ENCODE data around the gene CLCNKB.

Gene CLCNKB

DNA sequence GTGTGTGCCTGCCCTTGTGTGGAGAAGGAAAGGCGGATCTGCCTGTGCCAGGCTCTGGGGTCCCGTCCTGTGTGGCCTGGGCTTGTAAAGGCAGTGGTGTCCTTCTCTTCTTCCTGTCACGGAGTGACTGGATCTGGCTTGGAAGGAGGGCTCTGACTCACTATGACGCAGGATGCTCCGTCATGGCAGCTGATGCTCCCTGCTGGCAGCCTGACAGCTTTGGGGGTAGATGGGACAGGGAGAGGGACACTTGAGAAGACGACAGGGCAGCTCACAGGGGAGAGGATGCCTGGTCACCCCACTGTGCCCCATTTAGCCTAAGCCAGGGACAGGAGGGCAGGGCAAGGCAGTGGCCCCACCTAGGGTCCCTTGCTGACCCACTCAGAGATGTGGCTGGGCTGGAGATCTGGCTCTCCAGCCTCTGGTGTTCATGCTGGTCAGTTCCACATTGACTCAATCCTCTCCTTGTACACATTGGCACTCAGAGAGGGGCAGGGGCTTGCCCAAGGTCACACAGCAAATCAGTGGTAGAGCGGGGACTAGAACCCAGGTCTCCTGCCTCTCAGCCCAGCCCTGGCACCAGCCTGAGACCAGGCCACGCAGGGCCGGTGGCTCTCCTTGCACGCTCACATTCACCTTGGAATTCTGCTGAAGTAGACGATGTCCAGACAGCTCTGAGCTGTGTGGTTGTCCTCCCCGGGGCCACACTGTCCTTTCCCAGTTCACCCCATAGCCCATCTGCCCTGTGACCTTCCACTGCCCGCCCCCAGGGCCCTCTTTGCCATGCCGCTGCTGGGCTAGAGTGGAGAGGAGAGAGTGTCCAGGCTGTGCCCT is 32.7 kb downstream of the CLCNKB start:
- no peak for DNase-seq (ENCODE audit: low spot score)

DNA sequence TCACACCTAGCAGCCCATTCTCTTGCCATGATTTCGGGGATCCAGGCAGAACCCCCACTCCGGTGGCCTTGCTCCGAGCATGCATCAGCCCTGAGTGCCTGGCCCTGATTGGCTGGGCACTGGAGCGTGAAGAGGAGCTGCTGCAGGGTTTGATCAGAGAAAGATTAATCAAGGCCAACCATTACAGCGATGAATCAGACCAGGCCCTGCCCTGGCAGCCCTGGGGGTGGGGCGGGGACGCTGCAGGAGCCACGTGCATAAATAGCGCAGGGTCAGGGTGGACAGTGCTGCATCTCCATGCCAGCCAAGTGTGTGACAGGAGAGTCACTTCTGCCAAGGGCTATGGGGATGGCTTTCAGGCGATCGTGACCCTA is 33.3 kb downstream of the CLCNKB start:
- no peak for DNase-seq (ENCODE audit: low spot score)

DNA sequence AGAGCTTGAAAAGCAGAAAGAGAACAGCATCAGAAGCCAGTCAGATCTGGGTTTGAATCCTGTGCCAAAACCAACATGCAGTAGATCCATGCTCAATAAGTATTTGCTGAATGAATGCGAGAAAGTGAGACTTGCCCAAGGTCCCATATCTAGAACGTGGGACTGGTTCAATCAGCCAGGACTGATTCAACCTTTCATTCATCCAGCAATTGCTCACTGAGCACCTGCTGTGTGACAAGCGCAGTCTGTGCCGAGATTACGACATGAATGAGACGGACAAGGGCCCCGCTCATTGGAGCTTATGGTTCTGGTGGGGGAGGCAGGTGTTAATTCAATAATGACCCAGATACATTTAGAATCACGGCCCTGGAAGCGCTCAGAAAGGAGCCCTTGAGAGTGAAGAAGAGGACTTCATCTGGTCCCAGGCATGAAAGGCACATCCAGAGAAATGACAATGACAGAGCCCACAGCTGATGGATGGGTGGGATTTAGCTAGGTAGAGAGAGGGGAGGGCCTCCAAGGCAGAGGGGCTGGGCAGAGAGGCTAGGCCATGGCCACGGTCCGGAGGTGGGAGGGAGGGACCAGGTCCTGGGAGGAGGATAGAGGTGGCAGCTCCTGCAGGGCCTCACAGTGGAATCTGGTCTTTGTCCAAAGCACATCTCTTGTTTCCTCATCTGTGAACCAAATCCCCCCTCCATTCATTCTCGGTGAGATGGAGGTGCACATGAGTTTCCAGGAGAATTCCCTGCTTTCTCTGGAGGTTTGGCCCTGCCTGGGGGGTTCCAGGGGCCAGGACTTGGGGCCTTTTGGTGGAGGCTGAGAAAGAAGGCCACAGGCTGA is 34.0 kb downstream of the CLCNKB start:
- no peak for DNase-seq (ENCODE audit: low spot score)

DNA sequence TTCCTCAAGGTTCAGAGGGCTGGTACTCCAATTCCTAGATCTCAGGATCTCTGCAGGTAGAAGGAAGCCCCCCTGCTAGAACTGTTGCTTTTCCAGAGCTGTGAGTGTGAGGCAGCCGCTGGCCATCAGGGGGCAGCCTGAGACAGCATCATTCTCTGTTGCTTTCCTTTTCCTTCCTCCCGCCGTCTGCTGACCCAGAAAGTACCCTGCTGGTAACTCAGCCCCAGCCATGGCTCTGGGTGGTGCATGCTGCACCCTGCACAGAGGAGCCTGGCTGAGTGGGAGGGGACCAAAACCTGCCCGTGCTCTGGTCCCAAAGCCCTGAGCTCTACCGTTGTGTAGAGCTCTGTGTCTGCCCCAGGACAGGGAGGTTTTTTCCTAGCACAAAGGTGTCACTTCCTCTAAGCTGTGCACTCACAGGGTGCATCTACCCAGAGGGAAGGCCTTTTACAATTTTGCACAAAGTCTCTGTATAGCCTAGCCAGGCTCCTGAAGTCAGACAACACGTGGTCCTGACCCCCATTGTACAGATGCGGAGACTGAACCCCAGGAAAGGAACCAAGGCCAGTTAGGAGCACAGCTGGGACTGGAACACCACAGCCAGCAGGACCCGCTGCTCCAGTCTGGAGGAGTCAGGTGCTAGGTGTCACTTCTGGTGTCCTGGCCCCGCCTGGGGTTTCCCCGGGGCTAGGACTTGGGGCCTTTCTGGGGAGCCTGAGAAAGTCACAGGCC is 35.5 kb downstream of the CLCNKB start:
- DNase-seq (ENCODE audit: low spot score), result peak; percentile 75

DNA sequence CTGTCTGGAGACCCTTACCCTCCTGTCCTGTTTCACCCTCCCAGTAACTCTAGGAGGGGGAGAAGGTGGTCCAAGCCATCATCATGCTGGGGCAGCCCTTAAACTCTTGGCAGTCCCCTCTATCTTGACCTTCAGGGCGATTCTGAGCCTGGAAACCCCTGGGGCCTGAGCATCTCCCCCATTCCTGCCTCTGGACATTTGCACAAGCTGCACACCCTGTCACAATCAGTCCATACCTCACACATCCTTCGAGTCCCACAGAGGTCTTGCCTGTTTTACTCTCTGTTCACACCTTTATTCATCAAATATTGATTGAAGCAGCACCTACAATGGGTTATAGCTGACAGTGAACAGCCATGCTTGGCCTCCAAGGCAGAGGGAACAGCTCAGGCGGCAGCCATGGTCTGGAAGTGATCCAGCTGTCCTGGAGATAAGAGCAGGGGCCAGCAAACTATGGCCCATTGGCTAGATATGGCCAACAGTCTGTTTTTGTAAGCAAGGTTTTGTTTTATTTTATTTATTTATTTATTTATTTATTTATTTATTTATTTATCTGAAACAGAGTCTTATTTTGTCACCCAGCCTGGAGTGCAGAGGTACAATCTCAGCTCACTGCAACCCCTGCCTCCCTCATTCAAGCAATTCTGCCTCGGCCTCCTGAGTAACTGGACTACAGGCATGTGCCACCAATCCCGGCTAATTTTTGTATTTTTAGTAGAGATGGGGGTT is 37.0 kb downstream of the CLCNKB start:
- DNase-seq (ENCODE audit: low spot score), result no peak

DNA sequence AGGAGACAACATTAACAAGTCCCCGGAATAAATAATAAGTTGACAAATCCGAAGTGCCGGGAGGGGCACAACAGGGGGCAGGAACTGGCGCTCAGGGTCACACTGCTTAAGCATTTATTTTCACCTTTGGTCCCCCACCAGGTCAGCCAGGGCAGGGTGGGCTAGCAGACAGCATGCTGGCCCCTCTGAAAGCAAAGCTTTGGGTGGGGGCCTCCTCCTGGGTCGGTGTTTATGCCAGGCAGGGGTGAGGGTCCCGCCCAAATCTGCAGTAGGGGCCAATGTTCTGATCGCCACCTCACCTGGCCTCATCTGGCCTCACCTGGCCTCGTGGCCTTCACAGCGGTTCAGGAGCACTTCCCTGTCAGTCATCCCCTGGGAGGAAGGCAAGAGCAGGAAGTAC is 38.1 kb downstream of the CLCNKB start:
- no peak for DNase-seq (ENCODE audit: low spot score)

DNA sequence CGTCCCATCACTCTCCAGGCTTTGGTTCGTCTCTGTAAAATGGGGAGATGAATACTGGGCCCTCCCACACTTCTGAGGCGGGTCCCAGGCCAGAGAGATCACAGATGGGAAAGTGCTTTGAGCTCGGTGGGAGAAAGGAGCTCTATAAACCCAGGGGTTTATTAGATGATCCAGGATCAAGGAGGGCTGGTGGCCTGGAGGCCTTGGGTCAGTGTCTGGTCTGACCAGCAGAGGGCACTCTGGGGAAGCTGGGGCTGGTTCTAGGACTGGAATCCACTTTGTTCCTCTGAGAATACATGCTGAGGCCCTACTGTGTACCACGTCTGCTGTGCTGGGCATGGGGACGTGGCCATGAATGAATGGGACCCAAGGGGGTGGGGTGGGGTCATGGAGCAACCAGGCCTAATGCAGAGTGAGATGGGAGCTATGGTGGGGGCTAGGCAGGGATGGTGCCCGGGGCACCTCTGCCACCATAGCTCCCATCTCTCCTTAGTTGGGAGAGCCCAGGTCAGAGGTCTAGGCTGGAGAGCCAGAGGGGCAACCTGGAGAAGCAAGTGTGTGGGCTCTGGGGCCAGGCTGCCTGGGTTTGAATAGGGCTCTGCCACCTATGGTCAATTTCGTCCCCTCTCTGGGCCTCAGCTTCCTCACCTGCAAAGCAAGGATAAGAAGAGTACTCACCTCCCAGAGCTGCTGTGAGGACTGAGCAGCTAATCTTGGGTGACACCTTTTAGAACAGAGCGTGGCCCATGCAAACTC is 38.9 kb downstream of the CLCNKB start:
- peak; percentile 60 for DNase-seq (ENCODE audit: low spot score)

DNA sequence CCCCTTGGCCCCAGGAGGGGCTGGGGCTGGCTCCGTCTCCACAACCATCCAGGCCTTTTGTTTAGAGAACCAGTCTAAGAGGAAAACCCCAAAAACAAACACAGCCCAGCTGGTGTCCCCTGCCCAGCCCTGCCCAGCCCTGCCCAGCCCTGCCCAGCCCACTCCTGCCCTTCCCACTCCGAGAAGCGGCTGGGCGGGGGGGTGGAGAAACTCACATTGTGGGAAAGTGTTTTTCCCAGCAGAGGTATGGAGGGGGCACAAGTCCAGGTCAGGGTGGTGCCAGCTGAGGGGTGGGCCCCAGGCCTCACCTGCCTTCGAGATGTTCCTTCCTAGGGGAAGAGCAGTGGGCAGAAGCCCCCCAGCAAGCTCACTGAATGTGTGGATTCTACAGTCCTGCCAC is 39.9 kb downstream of the CLCNKB start:
- no peak for DNase-seq (ENCODE audit: low spot score)

DNA sequence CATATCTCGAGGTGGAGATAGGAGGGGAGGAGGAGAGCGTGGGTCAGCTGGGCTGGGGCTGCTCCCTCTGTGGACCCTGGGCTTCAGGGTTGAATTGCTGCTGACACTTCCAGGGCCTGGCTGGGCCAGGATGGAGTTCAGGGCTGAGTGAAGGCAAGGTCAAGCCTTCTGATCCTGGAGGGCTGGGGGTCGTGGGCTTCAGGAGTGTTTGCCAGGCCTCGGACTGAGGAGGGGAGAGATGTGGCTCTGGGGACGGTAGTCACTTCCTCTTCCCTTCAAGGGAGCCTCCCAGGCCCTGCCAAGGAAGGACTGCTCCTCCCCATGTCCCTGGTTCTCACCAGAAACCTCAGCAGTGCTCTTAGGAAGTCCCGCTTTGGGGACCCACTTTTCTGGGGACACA is 41.9 kb downstream of the CLCNKB start:
- no peak for DNase-seq (ENCODE audit: low spot score)

DNA sequence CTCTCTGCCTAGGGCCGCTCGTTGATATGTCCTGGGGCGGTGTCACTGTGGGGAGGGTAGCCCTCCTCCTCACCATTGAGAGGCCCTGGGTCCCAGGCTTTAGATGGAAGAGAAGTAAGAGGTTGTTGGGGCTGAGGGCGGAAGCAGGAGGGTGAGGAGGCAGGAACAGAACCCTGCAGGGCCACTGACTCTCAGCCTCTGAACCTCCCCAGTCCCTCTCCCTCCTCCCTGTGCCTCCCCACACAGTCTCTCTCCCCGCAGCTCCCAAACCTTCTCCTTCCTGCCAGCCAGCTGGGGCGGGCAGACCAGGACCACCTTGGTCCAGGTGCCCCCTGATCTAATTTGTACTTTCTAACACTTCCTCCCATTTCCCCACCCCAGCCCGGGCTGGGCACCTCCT is 44.2 kb downstream of the CLCNKB start:
- DNase-seq (ENCODE audit: low spot score), result no peak

DNA sequence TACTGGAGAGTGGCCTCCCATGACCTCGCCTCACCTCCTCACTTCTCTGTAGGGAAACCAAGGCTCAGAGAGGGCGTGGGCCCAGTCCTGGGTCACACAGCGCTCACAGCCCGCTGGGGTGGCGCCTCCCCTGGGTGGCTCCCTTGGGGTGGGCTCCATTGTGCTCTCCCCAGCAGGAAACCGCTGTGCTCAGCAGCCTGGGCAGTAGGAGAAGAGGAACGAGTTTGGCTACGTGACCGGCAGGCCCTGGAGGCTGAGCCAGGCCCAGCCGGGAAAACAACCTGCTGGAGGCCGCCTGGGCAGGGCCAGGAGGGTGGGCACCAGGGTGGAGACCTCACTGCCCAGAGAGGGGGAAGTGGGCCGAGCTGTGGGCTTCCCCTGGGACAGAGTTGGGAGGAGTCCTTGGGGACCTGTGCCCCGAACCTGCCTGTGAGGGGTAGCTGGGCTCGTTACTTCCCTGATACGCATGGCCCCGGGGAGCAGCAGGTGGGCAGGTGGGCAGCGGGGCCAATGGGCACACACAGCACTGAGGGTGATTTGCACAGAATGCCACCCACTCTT is 44.8 kb downstream of the CLCNKB start:
- DNase-seq (ENCODE audit: low spot score), result no peak

DNA sequence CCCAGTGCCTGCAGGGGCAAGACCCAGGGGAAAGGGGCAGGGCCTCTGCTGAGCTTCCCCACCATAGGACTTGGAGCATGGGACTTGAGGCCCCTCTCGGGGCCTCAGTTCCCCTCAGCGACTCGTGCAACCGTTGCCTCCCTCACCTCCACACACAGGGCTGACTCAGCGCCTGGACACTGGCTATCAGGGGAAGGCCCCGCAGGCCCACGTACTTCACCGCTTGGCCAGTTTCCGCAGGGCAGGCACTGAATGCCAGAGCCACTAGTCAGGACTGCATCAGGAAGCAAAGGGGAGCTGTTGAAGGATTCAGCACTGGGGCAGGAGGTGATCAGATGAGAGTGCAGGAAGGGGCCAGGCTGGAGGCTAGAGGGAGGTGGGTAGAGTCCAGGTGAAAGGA is 45.4 kb downstream of the CLCNKB start:
- no peak for DNase-seq (ENCODE audit: low spot score)

DNA sequence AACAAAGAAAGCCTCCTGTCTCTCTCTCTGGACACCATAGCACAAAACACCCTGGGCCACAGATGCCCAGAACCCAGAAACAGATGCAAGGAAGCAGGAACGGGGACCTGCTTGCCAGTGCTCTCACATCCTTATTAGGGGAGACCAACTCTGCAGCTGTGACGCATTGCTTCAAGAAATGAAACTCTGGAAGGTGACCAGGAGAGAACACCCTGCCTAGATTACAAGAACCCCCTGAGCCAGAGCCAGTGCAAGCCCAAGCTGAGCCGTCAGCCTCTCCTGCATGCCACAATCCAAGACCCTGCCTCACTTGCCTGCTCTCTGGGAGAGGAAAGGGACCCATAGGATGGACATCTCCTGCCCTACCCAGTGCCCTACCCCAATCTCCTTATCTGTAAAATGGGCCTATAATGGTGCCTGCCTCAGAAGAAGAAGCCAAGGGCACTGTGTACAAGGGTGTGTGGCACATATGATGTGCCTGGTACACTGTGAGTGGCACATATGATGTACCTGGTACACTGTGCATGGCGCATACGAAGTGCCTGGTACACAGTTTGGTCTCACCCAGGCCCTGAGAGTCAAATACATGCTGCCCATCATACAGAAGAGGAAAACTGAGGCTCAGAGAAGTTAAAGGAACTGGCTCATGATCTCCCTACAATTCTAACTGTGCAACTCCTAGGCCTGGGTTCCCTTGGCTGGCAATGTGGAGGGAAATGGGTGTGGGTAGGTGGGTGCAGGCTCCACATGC is 46.7 kb downstream of the CLCNKB start:
- no peak for DNase-seq (ENCODE audit: low spot score)

DNA sequence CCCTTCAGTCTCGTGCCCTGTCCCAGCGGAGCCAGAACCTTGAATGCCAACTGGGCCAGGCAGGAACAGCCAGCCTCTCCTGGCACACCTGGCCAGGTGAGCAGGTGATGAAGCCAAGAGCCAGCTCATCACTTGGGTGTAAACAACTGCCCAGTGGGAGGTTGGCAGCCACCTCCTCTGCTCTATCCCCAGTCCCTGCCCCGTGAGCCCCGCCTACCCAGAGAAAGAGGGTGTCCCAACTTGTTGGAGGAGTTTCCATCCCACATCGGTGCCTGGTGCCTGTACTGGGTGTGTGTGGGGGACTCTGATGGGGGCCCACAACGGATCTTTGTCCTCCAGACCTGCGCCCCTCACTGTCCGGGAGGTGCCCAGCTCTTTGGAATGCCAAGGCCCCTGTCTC is 47.7 kb downstream of the CLCNKB start:
- no peak for DNase-seq (ENCODE audit: low spot score)

DNA sequence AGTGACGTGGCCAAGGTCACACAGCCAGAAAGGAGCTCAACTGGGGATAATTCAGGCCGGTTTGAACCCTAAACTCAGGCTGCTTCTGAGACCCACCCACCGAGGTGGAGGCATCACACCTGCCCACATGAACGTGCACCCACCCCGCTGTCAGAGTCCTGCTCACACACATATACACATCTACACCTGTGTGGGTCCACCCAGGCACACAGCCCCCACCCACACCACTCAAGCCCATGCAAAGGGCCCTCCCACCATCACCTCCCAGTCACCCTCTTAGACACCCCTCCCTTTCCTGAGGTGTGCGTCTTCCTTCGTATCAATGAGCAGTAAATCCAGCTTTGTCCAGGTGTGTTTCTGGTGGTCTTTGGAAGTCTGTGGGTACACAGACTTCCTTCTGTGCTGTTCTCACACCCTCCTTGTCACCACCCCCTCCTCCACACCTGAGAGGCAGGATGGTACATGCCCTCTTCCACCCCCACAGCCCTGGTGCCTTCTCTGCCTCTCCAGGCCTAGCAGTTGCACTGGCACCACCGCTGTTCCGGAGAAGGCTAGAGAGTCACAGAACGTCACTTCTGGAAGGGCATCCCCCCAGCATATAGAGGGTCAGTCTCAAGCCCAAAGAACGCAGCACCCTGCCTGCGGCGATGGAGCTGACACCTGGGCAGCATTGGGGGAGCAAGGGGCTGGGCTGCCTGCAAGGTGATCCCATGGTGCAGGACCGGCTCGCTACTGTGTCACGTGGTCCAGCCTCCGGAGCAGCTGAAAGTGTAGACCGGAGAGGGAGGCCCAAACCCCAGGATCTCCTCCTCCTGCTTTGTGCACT is 48.7 kb downstream of the CLCNKB start:
- no peak for DNase-seq (ENCODE audit: low spot score)

DNA sequence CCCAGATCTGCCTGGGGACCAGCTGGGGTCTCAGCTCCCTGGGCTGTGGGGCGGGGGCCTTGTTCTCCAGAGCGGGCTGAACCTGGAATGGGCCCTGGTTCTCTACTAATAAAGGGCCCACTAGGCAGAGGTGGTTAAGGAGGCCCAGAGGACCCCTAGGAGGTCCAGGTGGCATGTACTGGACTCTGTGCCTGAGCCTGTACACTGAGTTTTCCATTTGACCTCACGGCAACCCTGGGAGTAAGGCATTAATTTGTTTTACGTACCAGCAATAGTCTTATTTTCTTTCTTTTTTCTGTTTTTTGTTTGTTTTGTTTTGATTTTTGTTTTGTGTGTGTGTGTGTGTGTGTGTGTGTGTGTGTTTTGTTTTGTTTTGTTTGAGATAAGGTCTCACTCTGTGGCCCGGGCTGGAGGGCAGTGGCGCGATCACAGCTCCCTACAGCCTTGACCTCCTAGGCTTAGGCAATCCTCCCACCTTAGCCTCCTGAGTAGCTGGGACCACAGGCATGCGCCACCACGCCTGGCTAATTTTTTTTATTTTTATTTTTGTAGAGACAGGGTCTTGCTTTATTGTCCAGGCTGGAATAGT is 49.4 kb downstream of the CLCNKB start:
- DNase-seq (ENCODE audit: low spot score), result no peak

DNA sequence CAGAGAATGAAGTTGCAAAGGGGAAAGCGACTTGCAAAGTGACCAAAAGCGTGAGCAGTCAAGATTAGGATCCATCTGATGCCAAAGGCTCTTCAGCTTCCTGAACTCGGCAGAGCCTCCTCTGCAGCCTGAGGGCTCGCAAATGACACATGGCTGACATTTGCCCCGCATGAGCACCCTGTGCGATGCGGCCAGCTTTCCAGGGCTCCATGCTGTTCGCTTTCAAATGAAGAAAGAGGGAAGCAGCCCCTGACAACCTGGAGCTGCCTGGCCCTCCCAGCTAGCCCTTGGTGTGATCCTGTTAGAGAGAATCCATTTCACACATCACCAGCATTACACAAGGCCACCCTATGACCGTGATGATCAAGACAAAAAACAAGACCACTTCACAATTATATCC is 50.0 kb downstream of the CLCNKB start:
- no peak for DNase-seq (ENCODE audit: low spot score)

DNA sequence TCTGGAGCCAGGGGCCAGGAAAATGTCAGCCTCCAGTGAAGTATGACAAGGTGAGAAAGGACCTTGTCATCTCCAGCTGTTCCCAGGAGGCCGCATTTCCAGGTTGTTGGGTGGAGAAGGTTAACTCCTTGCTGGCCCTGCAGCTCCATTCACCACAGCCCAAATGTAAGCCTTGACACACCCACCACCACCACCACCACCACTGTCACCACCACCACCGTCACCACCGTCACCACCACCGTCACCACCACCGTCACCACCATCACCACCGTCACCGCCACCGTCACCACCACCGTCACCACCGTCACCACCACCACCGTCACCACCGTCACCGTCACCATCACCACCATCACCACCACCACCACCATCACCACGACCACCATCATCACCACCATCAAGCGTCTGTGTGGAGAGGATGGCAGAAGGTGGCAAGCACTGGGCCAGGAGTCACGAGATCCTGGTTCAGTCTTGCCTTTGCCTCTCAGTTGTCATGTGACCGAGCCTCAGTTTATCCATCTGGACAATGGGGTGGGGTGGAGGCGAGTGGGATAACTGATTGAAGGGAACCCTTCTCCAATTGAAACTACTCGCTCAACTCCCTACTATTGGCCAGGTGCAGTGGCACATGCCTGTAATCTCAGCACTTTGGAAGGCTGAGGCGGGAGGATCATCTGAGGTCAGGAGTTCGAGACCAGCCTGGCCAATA is 51.0 kb downstream of the CLCNKB start:
- DNase-seq (ENCODE audit: low spot score), result no peak

Measured in CD4-positive, alpha-beta T cell treated with Interleukin-15 for 4 hours (primary cell).